HCT116 (cell line): ENCODE measurements around the gene UBE2G2.

ENCODE experiments used
- CBX3 ChIP-seq: IDR thresholded peaks from 2 replicates; pipeline ENCODE4 v1.6.1; 2012; ENCODE audit warnings: low read depth
- CEBPB ChIP-seq: IDR thresholded peaks from 2 replicates; pipeline ENCODE4 v1.6.1; 2012; ENCODE audit warnings: low read depth
- CTCF ChIP-seq, 3 experiments: fragments of 200-600 bp in 1 of 3; sonication (generic) in 1 of 3; IDR thresholded peaks in 2 of 3; conservative IDR thresholded peaks in 1 of 3; 2 replicates each; pipeline ENCODE4 v1.5.1; 2012 to 2017; ENCODE audit warnings: low read depth in 2 of 3, low read length in 2 of 3, antibody characterized with exemption in 1 of 3, borderline replicate concordance in 1 of 3, control low read depth in 1 of 3, mild to moderate bottlenecking in 1 of 3, mixed read lengths in 1 of 3, mixed run types in 1 of 3, moderate library complexity in 1 of 3; ENCODE audit not compliant: insufficient read depth in 1 of 3
- EGR1 ChIP-seq: IDR thresholded peaks from 2 replicates; pipeline ENCODE4 v1.6.1; 2012; ENCODE audit warnings: low read depth
- EZH2 ChIP-seq: fragments of 200-600 bp; sonication (generic); IDR thresholded peaks from 2 replicates; pipeline ENCODE4 v1.6.1; 2017; ENCODE audit warnings: antibody characterized with exemption, mixed run types
- EZH2phosphoT487 ChIP-seq: fragments of 200-600 bp; IDR thresholded peaks from 2 replicates; pipeline ENCODE4 v1.6.1; 2018; ENCODE audit warnings: antibody characterized with exemption, borderline replicate concordance
- JUND ChIP-seq: IDR thresholded peaks from 2 replicates; pipeline ENCODE4 v1.6.1; 2012
- MAX ChIP-seq: IDR thresholded peaks from 2 replicates; pipeline ENCODE4 v1.6.1; 2012
- POLR2A ChIP-seq: IDR thresholded peaks from 2 replicates; pipeline ENCODE4 v1.7.0; 2011; ENCODE audit warnings: borderline replicate concordance; ENCODE audit not compliant: insufficient read depth, insufficient read length; ENCODE audit errors: extremely low read depth
- POLR2AphosphoS5 ChIP-seq: IDR thresholded peaks from 2 replicates; pipeline ENCODE4 v1.6.1; 2011; ENCODE audit warnings: mild to moderate bottlenecking, low read depth, low read length, moderate library complexity
- RAD21 ChIP-seq: IDR thresholded peaks from 2 replicates; pipeline ENCODE4 v1.6.1; 2012; ENCODE audit warnings: low read depth, mild to moderate bottlenecking
- SIN3A ChIP-seq: IDR thresholded peaks from 2 replicates; pipeline ENCODE4 v1.6.1; 2012; ENCODE audit warnings: low read depth
- SP1 ChIP-seq: IDR thresholded peaks from 2 replicates; pipeline ENCODE4 v1.6.1; 2012; ENCODE audit warnings: low read depth
- ZBTB33 ChIP-seq: IDR thresholded peaks from 2 replicates; pipeline ENCODE4 v1.6.1; 2011; ENCODE audit warnings: mild to moderate bottlenecking, low read length, moderate library complexity; ENCODE audit not compliant: insufficient replicate concordance; ENCODE audit errors: extremely low read depth

- TF ChIP-seq EZH2phosphoT487 = no peak
- no peak for TF ChIP-seq JUND
- no peak for TF ChIP-seq CEBPB
- no peak for TF ChIP-seq CTCF (IDR thresholded peaks at IDR 0.05 in 2 of 3, conservative IDR thresholded peaks at IDR 0.05 in 1 of 3; ENCODE audit: borderline replicate concordance in 1 of 3, insufficient read depth in 1 of 3, low read depth in 2 of 3, low read length in 2 of 3)
- no peak for TF ChIP-seq SP1
- no peak for TF ChIP-seq SIN3A
- no peak for TF ChIP-seq EZH2
- TF ChIP-seq POLR2A = no peak
- TF ChIP-seq CBX3 = no peak
- TF ChIP-seq POLR2AphosphoS5 = no peak
- TF ChIP-seq EGR1 = no peak
- no peak for TF ChIP-seq RAD21
- TF ChIP-seq ZBTB33 = no peak
- TF ChIP-seq MAX = no peak
Observed at GRCh38 chr21:44774972-44775371, 26.6 kb downstream of the UBE2G2 start.
